GM21825 (cell line): Measurements from ENCODE around the gene B3GNT8.
A peak's percentile ranks its signal among the peaks of the same experiment; 100 is the strongest.
"Not testable (repeated sequence)": the region's sequence is repeated elsewhere in the genome, so short reads cannot be mapped to it uniquely, and the experiment has no call there.

ENCODE experiments used
- ATAC-seq: cut with Tn5 transposase; IDR thresholded peaks from one replicate; pipeline ENCODE4 v1.9.1; 2021; ENCODE audit warnings: mild to moderate bottlenecking, moderate library complexity; ENCODE audit not compliant: unreplicated experiment

Gene B3GNT8

GRCh38 chr19:41426952-41427646 lies at the start of gene B3GNT8:
TSS of gene B3GNT8 (minus strand) at chr19:41427374. CDS start at chr19:41426778, 596 bp downstream.
- ATAC-seq: no peak

GRCh38 chr19:41476583-41476982 lies 49.4 kb upstream of the B3GNT8 start:
- no peak for ATAC-seq

GRCh38 chr19:41463257-41464256 lies 36.4 kb upstream of the B3GNT8 start:
- not testable (repeated sequence) for ATAC-seq

GRCh38 chr19:41462497-41462896 lies 35.3 kb upstream of the B3GNT8 start:
- no peak for ATAC-seq

- ATAC-seq: no peak
Measured at GRCh38 chr19:41457241-41457640, 30.1 kb upstream of the B3GNT8 start.

- no peak for ATAC-seq
Measured at GRCh38 chr19:41456342-41456918, 29.3 kb upstream of the B3GNT8 start.

- ATAC-seq: no peak
Measured at GRCh38 chr19:41455936-41456335, 28.8 kb upstream of the B3GNT8 start.

GRCh38 chr19:41452584-41453275 lies 25.6 kb upstream of the B3GNT8 start:
- ATAC-seq: no peak

- no peak for ATAC-seq
Measured at GRCh38 chr19:41449865-41450178, 22.6 kb upstream of the B3GNT8 start.

GRCh38 chr19:41449079-41449864 lies 22.1 kb upstream of the B3GNT8 start:
- ATAC-seq: no peak

GRCh38 chr19:41447732-41448332 lies 20.7 kb upstream of the B3GNT8 start:
- no peak for ATAC-seq

- ATAC-seq: no peak
Measured at GRCh38 chr19:41445575-41445974, 18.4 kb upstream of the B3GNT8 start.

GRCh38 chr19:41443813-41444455 lies 16.8 kb upstream of the B3GNT8 start:
- no peak for ATAC-seq

GRCh38 chr19:41442473-41443355 lies 15.5 kb upstream of the B3GNT8 start, which contains the start of gene ERICH4:
TSS of gene ERICH4 (plus strand) at chr19:41443156. CDS start at chr19:41443170, 14 bp downstream.
- no peak for ATAC-seq

- no peak for ATAC-seq
Measured at GRCh38 chr19:41441321-41441945, 14.3 kb upstream of the B3GNT8 start.

- peak; percentile 83 for ATAC-seq
Measured at GRCh38 chr19:41439441-41440222, 12.5 kb upstream of the B3GNT8 start, which contains the start of gene DMAC2. TSS of gene DMAC2 (minus strand) at chr19:41439912. CDS start at chr19:41439899, 13 bp downstream.
